Hepatocyte (in vitro differentiated cells): Measurements from ENCODE around the gene CCDC51. TPM values are rescaled to one million over a fixed set of nuclear protein-coding genes. Genes with fewer than 3 reads are reported as not detected.

Experiments
- DNase-seq: peaks from one replicate; pipeline ENCODE4 v3.0.0-alpha.2; 2016; ENCODE audit warnings: low spot score
- H2AFZ ChIP-seq: fragments of 200-600 bp; sonication (generic); 2 replicates; pipeline ENCODE4 v1.6.0; 2016; ENCODE audit warnings: antibody characterized with exemption, mild to moderate bottlenecking
- H3K27ac ChIP-seq: fragments of 200-600 bp; sonication (generic); 2 replicates; pipeline ENCODE4 v1.5.1; 2016; ENCODE audit warnings: mild to moderate bottlenecking
- H3K27me3 ChIP-seq: fragments of 200-600 bp; sonication (generic); 2 replicates; pipeline ENCODE4 v1.6.1; 2016
- H3K36me3 ChIP-seq: fragments of 200-600 bp; sonication (generic); replicated peaks from 2 replicates; pipeline ENCODE4 v1.5.1; 2016; ENCODE audit warnings: low read depth; ENCODE audit not compliant: insufficient read depth
- H3K4me1 ChIP-seq: fragments of 200-600 bp; sonication (generic); 2 replicates; pipeline ENCODE4 v1.5.1; 2016; ENCODE audit warnings: mild to moderate bottlenecking, moderate library complexity; ENCODE audit not compliant: insufficient read depth
- H3K4me2 ChIP-seq: fragments of 200-600 bp; sonication (generic); 2 replicates; pipeline ENCODE4 v1.6.0; 2016
- H3K4me3 ChIP-seq: fragments of 200-600 bp; sonication (generic); 2 replicates; pipeline ENCODE4 v1.5.1; 2016; ENCODE audit warnings: mild to moderate bottlenecking
- H3K79me2 ChIP-seq: fragments of 200-600 bp; sonication (generic); 2 replicates; pipeline ENCODE4 v1.6.0; 2017; ENCODE audit warnings: mild to moderate bottlenecking
- H3K9me2 ChIP-seq: fragments of 200-600 bp; sonication (generic); replicated peaks from 2 replicates; pipeline ENCODE4 v1.6.0; 2017; ENCODE audit warnings: mild to moderate bottlenecking; ENCODE audit not compliant: insufficient read depth
- H3K9me3 ChIP-seq: fragments of 200-600 bp; sonication (generic); 2 replicates; pipeline ENCODE4 v1.5.1; 2016; ENCODE audit warnings: low read depth, mild to moderate bottlenecking
- H4K20me1 ChIP-seq: fragments of 200-600 bp; sonication (generic); 2 replicates; pipeline ENCODE4 v1.6.0; 2016; ENCODE audit warnings: mild to moderate bottlenecking; ENCODE audit not compliant: insufficient read depth, poor library complexity, severe bottlenecking
- EZH2 ChIP-seq: fragments of 200-600 bp; sonication (generic); IDR thresholded peaks from 2 replicates; pipeline ENCODE4 v1.6.1; 2016; ENCODE audit warnings: antibody characterized with exemption, mild to moderate bottlenecking, borderline replicate concordance
- EZH2phosphoT487 ChIP-seq: fragments of 200-600 bp; sonication (generic); IDR thresholded peaks from one replicate; pipeline ENCODE4 v1.6.1; 2018; ENCODE audit warnings: antibody characterized with exemption, mild to moderate bottlenecking, low read depth, moderate library complexity; ENCODE audit not compliant: unreplicated experiment, severe bottlenecking
- WGBS: methylation state at CpG from one replicate; pipeline ENCODE4 v1.1.6; 2016; ENCODE audit warnings: low lambda C conversion rate; ENCODE audit errors: missing lambda C conversion rate; 5-methylcytosine and 5-hydroxymethylcytosine counted together
- polyA plus RNA-seq: library from polyadenylated mRNA; unstranded; fragments of >200 nt; fragmentation: Nextera tagmentation; extraction: Ambion mirVana; gene quantifications from 2 replicates; pipeline ENCODE4 v1.2.1, GENCODE V29; 2016
- total RNA-seq: library from RNA; depleted of rRNA; stranded (reverse); fragments of >200 nt; gene quantifications from 2 replicates; pipeline ENCODE4 v1.2.3, GENCODE V29; 2014
- TF ChIP-seq, protein P1 (sequence below): fragments of 200-600 bp; sonication (generic); IDR thresholded peaks from 2 replicates; pipeline ENCODE4 v1.5.1; 2016; ENCODE audit warnings: antibody characterized with exemption, mild to moderate bottlenecking; ENCODE audit not compliant: poor library complexity

Gene CCDC51
- total and polyA plus RNA-seq, 2 experiments from 2014 or later: 30.4 to 30.8 TPM

DNA sequence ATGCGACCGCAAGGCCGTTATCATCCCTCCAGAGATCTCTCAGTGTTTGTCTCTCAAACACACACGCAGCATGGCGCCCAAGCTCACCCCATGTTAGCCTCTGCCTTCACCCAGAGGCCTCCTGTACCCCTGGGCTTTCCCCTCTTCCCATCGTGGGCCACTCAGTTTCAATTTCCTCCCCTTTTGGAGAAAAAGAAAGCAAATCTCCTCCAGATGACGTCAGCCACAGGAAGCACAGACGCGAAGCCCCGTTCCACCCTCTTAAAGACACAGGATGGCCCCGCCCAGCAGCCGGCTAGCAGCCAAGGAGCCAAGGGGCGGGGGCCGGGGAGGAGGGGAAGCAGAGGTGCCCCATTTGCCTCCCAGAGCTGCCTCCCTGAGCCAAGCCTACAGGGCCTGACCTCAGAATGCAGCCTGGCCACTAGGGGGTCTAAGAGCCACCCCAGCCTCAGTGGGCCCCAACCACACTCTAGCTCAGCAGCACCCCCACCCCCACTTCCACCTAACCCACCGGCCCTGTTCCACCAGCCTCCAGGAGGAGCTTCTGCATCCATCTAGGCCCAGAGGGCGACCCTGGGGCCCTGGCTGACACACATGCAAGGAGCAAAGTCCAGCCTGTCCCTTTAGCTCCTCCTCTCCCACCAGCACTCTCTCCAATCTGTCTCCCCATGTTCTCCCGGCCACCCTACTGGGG, 33.2 kb upstream of the CCDC51 start:
- Histone ChIP-seq H4K20me1 (no peaks in the 10 kb centered on the region), H3K4me1 (peaks cover 33% of the 10 kb centered on the region), H3K27ac (peak overlapping the region; percentile 97), H3K4me2 (peak overlapping the region; percentile 94), H3K9me2 (no peaks in the 10 kb centered on the region), H3K4me3 (peak overlapping the region; percentile 35), H3K9me3 (no peaks in the 10 kb centered on the region), H3K79me2 (peaks cover 39% of the 10 kb centered on the region), H2AFZ (peak overlapping the region; percentile 58), H3K27me3 (no peaks in the 10 kb centered on the region), H3K36me3 (no peaks in the 10 kb centered on the region)
- TF ChIP-seq, protein P1, sequence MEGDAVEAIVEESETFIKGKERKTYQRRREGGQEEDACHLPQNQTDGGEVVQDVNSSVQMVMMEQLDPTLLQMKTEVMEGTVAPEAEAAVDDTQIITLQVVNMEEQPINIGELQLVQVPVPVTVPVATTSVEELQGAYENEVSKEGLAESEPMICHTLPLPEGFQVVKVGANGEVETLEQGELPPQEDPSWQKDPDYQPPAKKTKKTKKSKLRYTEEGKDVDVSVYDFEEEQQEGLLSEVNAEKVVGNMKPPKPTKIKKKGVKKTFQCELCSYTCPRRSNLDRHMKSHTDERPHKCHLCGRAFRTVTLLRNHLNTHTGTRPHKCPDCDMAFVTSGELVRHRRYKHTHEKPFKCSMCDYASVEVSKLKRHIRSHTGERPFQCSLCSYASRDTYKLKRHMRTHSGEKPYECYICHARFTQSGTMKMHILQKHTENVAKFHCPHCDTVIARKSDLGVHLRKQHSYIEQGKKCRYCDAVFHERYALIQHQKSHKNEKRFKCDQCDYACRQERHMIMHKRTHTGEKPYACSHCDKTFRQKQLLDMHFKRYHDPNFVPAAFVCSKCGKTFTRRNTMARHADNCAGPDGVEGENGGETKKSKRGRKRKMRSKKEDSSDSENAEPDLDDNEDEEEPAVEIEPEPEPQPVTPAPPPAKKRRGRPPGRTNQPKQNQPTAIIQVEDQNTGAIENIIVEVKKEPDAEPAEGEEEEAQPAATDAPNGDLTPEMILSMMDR: peak; percentile 44
- TF ChIP-seq EZH2phosphoT487: no peak
- TF ChIP-seq EZH2: no peak
- peak; percentile 98 for DNase-seq
- 3% methylated on average over 15 of the region's 17 CpGs for WGBS

DNA sequence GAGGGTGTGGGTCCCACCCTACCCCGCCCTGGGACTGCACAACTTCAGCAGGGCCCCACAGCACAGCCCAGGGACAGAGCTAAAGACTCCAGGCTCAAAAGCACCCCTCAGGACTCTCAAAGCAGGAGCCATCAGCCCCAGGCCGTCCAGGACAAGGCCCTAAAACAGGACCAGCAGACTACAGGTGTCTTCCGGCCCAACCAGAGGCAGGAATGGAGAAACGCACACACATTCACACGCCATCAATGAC, 32.7 kb upstream of the CCDC51 start:
- 6% methylated on average over 5 of the region's 5 CpGs for WGBS

DNA sequence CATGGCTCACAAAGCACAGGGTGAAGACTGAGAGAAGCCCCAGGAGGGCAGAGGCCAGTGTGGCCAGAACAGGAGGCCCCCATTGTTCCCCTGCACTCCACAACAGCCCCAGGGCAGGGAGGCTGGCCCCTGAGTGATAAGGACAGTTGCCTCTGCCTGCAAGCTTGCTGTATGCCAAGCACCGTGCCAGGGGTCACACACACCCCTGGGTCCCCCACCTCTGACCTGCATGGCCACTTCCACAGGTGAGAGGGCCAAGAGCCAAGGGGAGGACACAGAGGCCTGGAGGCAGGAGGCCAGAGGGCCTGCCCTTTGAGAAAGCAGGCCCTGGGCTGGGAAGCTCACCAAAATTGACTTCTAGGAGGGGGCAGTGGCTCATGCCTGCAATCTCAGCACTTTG, 30.4 kb upstream of the CCDC51 start:
- peaks cover 49% of the 10 kb centered on the region for H3K4me1 ChIP-seq
- WGBS: 37% methylated on average over 1 of the region's 1 CpG

More for the DNA sequence above, 32.7 kb upstream of the CCDC51 start:
- peaks cover 33% of the 10 kb centered on the region for H3K4me1 ChIP-seq
- no peaks in the 10 kb centered on the region for H3K27me3 ChIP-seq
- H4K20me1 ChIP-seq: no peaks in the 10 kb centered on the region
- no peaks in the 10 kb centered on the region for H3K9me2 ChIP-seq
- no peak for DNase-seq
- peak overlapping the region; percentile 35 for H3K4me3 ChIP-seq
- no peak for TF ChIP-seq EZH2phosphoT487
- TF ChIP-seq, protein P1: no peak
- H3K36me3 ChIP-seq: no peaks in the 10 kb centered on the region
- peak overlapping the region; percentile 97 for H3K27ac ChIP-seq
- H3K4me2 ChIP-seq: peak overlapping the region; percentile 94
- no peaks in the 10 kb centered on the region for H3K9me3 ChIP-seq
- H2AFZ ChIP-seq: peak overlapping the region; percentile 58
- peaks cover 40% of the 10 kb centered on the region for H3K79me2 ChIP-seq

More for the DNA sequence above, 30.4 kb upstream of the CCDC51 start:
- TF ChIP-seq EZH2phosphoT487 (no peak), EZH2 (no peak)
- TF ChIP-seq, protein P1: no peak
- no peaks in the 10 kb centered on the region for H4K20me1 ChIP-seq
- H3K9me3 ChIP-seq: no peaks in the 10 kb centered on the region
- H3K27me3 ChIP-seq: no peaks in the 10 kb centered on the region
- DNase-seq: no peak
- peak overlapping the region; percentile 28 for H3K27ac ChIP-seq
- no peaks in the 10 kb centered on the region for H3K9me2 ChIP-seq
- peaks cover 47% of the 10 kb centered on the region for H3K79me2 ChIP-seq
- H3K4me3 ChIP-seq: no peak overlapping the region
- H3K4me2 ChIP-seq: peak overlapping the region; percentile 48
- H3K36me3 ChIP-seq: no peaks in the 10 kb centered on the region
- no peak overlapping the region for H2AFZ ChIP-seq
